Measurements from ENCODE around the gene VPS41.

The VPS41 gene

GRCh38 chr7:38907766-38908165 lies 1.2 kb downstream of the VPS41 start:
- no peak overlapping the region for H3K4me3 ChIP-seq (ENCODE audit: low read depth, low read length)

DNA sequence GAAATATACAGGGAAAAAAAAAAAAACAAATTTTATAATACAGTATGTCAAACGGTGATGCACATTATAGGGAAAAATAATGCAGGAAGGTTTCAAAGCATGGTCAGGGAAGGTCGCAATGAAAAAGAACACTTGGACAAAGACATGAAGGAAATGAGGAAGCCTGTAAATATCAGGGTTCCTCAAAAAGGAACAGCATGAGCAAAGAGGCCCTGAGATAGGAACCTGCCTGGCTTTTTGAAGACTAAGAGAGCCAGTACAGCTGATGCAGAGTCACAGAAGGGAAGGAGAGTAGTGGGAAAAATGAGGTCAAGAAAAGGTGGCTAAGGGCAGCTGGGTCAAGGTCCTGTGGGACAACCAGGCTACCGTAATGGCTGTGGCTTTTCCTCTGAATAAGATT lies 1.9 kb downstream of the VPS41 start:
- no peak for TF ChIP-seq CTCF (IDR thresholded peaks at IDR 0.05; ENCODE audit: low read depth, low read length)
- H3K4me3 ChIP-seq (ENCODE audit: low read depth, low read length) = no peak overlapping the region

More at GRCh38 chr7:38907766-38908165, 1.2 kb downstream of the VPS41 start:
- no peak for TF ChIP-seq CTCF (IDR thresholded peaks at IDR 0.05; ENCODE audit: low read depth, low read length)

GRCh38 chr7:38905056-38905759 lies 3.8 kb downstream of the VPS41 start:
- no peak for TF ChIP-seq CTCF (IDR thresholded peaks at IDR 0.05; ENCODE audit: low read depth, low read length)
- H3K4me3 ChIP-seq (ENCODE audit: low read depth, low read length) = no peak overlapping the region

- H3K4me3 ChIP-seq (ENCODE audit: low read depth, low read length) = no peak overlapping the region
- TF ChIP-seq CTCF (IDR thresholded peaks at IDR 0.05; ENCODE audit: low read depth, low read length) = no peak
These were observed 5.9 kb downstream of the VPS41 start for GRCh38 chr7:38903057-38903456.

- TF ChIP-seq CTCF (IDR thresholded peaks at IDR 0.05; ENCODE audit: low read depth, low read length) = no peak
- no peak overlapping the region for H3K4me3 ChIP-seq (ENCODE audit: low read depth, low read length)
These were observed 6.5 kb downstream of the VPS41 start for GRCh38 chr7:38902449-38902848.

GRCh38 chr7:38893061-38893460 lies 15.9 kb downstream of the VPS41 start:
- no peak overlapping the region for H3K4me3 ChIP-seq (ENCODE audit: low read depth, low read length)
- no peak for TF ChIP-seq CTCF (IDR thresholded peaks at IDR 0.05; ENCODE audit: low read depth, low read length)

GRCh38 chr7:38890597-38890996 lies 18.4 kb downstream of the VPS41 start:
- no peak for TF ChIP-seq CTCF (IDR thresholded peaks at IDR 0.05; ENCODE audit: low read depth, low read length)
- H3K4me3 ChIP-seq (ENCODE audit: low read depth, low read length) = no peak overlapping the region
